HG02798 (cell line): ENCODE data around the gene TRIOBP.
"Not testable (repeated sequence)": the region's sequence is repeated elsewhere in the genome, so short reads cannot be mapped to it uniquely, and the experiment has no call there.

Experiments used
- ATAC-seq: cut with Tn5 transposase; IDR thresholded peaks from one replicate; pipeline ENCODE4 v1.9.1; 2021; ENCODE audit warnings: mild to moderate bottlenecking; ENCODE audit not compliant: unreplicated experiment, poor library complexity

The TRIOBP gene

DNA sequence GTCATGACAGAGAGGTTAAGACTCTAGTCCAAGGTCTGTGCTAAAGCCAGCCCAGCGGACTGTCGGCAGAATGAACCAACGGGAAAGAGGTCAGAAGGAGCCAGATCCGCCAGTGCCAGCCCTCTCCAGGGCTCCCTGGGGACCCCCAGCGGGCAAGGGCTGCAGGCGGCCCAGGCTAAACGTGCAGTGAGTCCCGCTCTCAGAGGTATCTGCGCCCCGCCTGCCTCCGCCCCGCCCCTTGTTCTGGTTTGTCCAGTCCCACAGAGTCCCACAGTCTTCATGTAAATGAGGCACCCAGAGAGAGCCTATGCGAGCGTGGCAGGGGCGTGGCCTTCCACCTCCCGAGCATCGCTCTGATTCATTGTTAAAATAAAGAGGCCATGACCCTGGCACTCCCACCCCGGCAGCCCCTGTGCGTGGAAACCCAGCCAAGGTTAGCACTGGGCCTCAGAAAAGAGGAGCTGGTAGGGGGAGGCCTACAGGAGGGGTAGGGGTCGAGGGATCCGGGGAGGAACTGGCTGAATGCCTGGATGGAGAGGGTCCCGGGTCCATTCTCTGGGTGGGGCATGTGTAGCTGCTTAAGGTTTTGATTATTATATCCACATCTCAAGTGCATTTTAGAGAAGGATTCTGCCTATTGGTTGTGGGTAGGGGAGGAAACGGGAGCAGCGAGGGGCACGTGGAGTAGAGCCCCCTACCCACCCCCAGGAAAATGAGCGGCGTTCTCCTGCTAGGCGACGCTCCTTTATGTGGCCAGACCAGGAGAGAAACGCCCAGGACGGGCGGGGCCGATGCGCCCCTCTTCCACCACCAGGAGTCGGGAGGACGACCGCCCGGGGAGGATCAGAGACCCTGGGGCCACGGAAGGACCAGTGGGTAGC, at the start of gene TRIOBP:
Gene TRIOBP, plus strand, starts transcription at position 392 of the 881 bp plus-strand sequence. CDS start 4,318 bp downstream, outside the sequence.
- ATAC-seq, result peak; percentile 84

DNA sequence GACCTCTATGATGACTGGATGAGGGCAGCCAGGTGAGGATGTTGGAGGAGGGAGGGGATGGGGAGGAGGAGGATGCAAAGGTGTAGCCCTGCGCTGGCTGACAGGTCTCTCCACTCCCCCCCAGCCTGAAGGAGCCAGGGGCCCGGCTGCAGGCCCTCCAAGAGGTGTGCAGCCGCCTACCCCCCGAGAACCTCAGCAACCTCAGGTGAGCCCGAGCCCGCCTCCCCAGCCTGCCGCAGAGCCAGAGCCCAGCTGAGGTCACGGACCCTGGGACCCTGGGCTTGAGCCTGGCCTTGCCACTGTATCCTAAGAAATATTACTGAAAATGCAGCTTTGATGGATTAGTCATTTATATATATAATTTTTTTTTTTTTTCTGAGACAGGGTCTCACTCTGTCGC, 49.5 kb upstream of the TRIOBP start:
- no peak for ATAC-seq

GRCh38 chr22:37647928-37648327, 48.9 kb upstream of the TRIOBP start:
- no peak for ATAC-seq

DNA sequence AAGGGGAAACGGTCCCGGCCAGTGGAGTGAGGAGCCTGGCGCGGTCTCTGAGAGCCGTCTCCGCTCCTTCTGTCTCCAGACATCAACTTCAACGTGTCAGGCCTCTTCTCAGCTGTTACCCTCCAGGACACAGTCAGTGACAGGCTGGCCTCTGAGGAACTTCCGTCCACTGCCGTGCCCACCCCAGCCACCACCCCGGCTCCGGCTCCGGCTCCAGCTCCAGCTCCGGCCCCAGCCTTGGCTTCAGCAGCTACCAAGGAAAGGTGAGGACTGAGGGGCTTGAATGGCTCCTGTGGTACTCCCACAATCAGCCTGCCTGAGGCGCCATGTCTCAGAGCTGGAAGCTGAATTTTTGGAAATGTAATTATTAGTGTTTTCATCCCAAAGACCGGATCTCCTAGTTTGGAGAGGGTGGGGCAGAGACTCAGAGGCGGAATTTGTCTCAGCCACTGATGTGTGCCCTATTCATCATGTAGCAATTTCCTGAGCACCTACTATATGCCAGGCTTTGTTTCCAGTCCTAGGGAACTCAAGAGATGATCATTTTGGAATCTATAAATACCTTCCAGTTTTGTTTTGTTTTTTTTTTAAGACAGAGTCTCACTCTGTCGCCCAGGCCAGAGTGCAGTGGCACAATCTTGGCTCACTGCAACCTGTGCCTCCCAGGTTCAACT, 46.2 kb upstream of the TRIOBP start:
- no peak for ATAC-seq

DNA sequence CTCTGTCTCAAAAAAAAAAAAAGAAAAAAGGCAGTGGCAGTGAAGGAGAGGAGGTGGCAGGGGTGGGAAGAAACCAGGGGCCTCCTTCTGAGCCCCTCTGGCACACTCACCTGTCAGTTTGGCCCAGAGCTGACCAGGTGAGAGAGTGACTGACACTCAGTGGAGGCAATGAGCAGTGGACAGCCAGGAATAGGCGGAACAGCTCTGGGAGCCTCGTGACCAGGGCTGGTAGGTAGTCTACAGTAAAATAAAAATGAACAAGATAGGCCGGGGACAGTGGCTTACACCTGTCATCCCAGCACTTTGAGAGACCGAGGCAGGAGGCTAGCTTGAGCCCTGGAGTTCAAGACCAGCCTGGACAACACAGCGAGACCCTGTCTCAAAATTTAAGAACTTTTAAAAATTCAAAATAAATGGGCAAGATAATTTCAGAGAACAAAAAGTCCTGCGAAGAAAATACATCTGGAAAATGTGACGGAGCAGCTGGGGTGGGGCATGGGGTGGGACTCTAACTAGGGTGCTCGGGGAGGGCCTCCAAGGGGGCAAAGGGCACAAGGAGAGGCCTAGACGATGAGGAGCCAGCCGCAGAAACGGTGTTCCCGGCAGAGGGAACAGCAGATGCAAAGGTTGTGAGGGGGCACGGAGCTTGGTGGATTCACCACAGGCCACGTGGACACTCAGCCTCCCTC, 42.1 kb upstream of the TRIOBP start:
- no peak for ATAC-seq

DNA sequence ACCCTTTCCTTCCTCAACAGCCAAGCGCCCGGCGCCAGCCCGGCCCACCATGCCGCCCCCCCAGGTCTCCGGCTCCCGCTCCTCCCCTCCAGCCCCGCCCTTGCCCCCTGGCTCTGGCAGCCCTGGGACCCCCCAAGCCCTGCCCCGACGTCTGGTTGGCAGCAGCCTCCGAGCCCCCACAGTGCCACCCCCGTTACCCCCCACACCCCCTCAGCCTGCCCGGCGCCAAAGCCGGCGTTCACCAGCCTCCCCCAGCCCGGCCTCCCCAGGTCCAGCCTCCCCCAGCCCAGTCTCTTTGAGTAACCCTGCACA, 41.6 kb upstream of the TRIOBP start:
- ATAC-seq, result no peak

DNA sequence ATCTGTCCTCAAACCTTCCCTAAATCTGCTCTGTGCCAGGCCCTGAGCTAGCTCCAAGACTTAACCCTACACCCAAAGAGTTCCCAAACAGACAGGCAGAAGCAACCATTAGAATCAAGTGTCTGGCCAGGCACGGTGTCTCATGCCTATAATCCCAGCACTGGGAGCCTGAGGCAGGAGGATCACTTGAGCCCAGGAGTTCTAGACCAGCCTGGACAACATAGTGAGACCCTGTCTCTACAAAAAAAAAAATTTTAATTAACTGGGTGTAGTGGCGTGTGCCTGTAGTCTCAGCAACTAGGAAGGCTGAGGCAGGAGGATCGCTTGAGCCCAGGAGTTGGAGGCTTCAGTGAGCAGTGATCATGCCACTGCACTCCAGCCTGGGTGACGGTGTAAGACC, 40.3 kb upstream of the TRIOBP start:
- ATAC-seq, result not testable (repeated sequence)

DNA sequence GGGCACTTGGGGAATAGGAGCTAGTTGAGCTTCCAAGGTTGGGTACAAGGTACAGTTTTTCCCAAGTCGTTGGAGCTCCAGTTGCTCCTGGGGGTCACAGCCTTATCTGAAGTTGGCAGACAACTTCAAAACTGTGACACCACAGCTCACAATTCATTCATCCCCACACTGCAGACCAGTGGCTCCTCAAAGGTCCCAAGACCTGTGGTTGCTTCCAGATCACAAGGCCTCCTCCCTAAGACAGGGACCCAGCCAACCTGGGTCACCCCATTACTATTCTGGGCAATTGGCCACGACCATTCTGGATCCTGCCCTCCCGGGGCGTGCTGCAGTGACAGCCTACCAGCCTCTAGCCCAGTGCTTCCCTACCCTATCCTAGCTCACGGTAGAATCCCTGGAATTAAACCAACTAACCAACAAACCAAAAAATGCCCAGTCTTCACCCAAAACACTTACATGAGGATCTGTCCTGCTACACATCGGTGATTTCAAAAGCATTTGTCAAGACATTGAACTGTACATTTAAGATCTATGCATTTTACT, 39.2 kb upstream of the TRIOBP start:
- ATAC-seq, result no peak

- ATAC-seq, result peak; percentile 87
Observed at GRCh38 chr22:37658133-37659065, 38.4 kb upstream of the TRIOBP start, which contains the start of gene PDXP. Gene PDXP (plus strand): TSS chr22:37658723. CDS start chr22:37658783, 60 bp downstream.

DNA sequence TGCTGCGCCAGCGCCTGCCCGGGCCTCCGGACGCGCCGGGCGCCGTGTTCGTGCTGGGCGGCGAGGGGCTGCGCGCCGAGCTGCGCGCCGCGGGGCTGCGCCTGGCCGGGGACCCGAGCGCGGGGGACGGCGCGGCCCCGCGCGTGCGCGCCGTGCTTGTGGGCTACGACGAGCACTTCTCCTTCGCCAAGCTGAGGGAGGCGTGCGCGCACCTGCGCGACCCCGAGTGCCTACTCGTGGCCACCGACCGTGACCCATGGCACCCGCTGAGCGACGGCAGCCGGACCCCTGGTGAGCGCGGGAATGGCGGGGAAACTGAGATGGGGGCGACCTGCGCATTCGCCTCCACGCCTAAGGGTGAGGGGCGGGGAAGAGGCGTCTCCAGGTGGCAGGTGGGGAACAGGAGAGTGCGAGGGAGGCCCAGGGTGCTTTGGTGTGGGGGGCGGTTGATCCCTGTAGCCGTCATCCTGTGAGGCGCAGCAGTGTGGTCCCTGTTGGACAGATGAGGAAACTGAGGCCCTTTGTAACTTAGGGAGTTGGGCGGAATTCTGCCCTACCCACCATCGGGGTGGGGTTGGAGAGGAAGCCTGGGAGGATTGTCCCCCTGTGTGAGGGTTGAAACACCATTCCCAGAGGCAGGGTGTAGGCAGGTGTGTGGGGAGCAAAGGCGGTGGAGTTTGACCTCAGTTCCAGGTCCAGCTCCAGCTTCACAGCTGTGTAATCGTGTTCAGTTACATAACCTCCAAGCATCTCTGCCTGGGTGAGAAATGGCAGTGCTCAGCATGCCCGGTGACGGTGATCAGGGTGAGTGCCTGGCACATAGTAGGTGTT, 37.6 kb upstream of the TRIOBP start:
- peak; percentile 12 for ATAC-seq

- no peak for ATAC-seq
Observed at GRCh38 chr22:37659897-37660708, 36.7 kb upstream of the TRIOBP start.

- no peak for ATAC-seq
Observed at GRCh38 chr22:37660709-37661045, 36.2 kb upstream of the TRIOBP start.

DNA sequence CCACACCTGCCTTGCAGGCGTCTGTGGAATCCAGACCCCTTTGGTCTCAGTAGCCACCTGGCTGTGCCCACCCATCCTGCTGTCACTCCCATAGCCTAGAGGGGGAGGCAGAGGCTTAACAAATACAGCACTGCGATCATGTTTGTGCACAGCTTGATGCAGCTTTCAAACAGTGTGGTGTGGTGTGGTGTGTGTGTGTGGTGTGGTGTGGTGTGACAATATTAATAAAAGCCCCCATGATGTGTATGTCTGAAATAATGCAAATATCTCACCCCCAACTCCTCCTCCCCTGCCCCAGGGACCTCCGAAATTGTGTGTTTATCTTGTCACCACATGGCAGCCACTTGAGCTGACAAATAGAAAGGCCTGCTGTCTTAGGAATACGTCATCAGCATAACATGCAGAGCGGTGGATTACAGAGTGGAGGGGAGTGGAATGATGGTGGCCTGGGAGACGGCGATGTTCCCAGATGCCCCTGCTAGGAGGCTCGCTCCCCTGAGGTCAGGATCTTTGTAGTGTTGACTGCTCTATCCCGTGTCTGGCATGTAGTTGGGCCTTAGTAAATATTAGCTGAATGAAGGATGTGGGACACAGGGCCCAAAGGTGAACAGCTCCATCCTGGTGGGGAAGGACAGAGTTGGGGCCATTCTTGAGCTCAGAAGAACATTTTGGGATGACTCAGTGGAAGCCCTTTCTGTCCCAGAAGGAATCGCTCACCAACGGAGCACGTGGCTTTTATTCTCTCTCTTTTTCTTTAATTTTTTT, 35.5 kb upstream of the TRIOBP start:
- no peak for ATAC-seq

DNA sequence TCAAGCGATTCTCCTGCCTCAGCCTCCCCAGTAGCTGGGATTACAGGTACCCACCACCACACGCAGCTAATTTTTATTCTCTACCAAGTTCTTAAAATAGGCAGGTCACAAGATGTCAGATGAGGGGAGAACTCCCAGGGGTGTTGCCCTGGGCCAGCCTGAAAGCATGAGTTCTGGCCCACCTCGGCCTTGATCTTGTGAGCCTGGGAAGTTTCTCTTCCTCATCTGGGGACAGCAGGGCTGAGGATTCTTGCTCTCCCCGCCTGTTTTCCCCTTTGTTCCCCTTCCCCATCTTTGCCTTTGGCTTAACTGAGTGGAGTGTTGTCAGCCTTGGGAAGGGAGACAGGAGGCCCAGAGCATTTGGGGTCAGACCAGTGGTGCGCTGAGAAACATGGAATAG, 34.8 kb upstream of the TRIOBP start:
- no peak for ATAC-seq

GRCh38 chr22:37663521-37664140, 33.2 kb upstream of the TRIOBP start:
- no peak for ATAC-seq

- ATAC-seq, result no peak
Observed at GRCh38 chr22:37664249-37665101, 32.4 kb upstream of the TRIOBP start.
